IPS-NIHi7 (cell line): ENCODE measurements around the gene PLXNA1.

ENCODE experiments used
- DNase-seq: peaks from one replicate; pipeline ENCODE4 v3.0.0; 2012; ENCODE audit warnings: mixed read lengths; ENCODE audit errors: extremely low spot score

PLXNA1 gene

DNA sequence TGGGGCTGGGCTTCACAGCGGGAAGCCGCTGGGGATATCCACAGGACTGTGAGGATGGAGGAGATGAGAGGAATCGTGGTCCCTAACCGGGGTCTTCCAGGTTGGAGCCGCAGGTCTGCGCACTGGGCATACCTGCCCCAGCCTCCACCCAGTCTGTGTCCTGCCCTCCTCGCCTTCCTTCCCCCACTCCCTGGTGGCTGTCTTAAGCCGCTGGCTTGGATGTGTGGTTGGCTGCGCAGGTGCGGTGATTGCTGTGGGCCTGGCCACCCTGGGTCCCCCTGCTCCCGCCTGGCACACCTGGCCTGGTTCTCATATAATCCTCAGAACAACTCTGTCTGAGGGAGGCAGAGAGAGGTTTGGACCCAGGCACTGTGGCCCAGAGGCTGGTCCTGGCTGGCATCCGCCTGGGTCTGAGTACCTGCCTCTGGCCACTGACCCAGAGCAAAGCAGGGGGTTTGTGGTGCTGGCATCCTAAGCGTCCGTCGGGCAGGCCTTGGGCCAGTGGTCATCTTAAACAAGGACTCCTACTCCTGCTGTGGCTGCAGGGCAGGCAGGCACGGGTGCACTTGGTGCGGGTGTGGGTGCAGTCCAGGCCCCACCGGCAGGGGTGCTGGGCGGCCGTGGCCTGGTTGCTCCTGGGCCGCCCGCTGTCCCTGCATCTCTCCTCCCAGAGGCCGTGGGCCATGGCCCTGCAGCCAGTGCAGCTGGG, 18.7 kb downstream of the PLXNA1 start:
- no peak for DNase-seq

DNA sequence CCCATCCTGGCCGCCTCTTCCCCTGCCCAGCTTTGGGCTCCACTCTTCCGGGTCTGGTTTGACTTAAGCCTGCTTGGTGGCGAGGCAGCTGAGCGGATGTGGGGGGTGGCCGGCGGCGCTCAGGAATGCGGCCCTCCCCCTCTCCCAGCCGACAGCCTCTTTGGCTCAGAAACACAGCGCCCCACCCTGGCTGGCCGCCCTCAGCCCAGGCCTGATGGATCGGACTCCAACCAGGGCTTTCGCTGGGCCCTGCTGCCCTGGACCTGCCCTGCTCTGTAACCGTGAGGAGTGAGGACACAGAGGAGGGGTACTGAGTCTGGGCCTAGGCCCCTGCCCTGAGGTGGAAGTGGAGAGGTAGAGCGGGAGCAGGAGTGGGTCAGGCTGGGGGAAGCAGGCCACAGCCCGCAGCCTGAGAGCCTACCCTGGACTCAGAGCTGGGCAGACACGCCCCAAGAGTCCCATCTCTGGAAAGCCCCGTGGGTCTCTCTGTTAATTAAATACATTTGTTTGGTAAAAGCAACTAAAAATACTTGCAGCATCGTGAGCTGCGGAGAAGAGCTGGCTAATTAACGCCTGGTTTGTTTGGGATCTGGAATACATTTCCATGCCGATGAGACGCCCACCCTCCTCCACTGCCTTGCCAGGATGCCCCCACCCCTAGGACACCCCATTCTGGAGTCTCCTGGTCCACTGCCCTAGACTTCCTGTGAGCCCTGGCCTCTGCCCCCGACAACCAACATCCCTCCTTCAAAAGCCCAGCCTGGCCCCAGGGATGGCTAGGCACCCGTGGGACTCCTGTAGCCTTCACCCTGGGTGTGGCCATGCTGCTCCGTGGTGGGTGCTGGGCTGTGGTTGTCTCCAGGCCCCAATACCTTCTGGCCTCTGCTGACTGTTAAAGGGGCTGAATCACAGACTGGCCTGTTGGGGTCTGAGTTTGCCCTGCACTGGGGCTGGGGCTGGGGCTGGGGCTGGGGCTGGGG, 19.6 kb downstream of the PLXNA1 start:
- peak; percentile 99 for DNase-seq

DNA sequence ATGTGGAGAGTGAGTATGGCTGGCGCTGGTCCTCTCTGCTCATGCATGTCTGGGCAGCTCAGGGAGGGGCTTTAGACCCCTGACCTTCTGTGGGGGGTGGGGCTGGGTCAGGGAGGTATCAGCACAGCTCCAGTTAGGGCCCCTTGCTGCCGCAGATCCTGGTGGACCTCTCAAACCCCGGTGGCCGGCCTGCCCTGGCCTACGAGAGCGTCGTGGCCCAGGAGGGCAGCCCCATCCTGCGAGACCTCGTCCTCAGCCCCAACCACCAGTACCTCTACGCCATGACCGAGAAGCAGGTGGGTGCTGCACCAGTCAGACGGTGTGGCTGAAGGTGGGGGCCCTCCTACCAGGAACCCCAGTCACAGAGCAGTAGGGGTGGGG, 20.2 kb downstream of the PLXNA1 start:
- no peak for DNase-seq

GRCh38 chr3:127003601-127004280, 20.8 kb downstream of the PLXNA1 start:
- no peak for DNase-seq

DNA sequence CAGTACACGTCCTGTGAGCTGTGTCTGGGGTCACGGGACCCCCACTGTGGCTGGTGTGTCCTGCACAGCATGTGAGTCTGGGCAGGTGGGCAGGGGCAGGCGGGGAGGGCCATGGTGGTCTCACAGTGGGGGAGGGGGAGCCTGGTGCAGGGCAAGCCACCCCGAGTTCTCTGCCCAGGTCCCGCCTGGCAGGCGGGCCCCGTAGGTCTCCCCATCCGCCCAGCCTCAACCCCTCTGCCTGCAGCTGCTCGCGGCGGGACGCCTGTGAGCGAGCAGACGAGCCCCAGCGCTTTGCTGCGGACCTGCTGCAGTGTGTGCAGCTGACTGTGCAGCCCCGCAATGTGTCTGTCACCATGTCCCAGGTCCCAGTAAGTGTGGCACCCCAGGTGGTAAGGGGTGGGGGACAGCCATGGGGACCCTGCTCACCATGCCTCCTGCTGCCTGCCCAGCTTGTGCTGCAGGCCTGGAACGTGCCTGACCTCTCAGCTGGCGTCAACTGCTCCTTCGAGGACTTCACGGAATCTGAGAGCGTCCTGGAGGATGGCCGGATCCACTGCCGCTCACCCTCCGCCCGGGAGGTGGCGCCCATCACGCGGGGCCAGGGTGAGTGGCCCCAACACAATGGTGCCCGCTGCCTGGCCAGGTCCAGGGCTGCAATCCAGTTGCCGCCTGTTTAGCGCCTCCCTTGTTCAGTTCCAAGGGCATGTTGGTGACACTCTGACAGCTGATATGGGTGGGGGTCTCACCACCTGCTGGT, 21.9 kb downstream of the PLXNA1 start:
- no peak for DNase-seq

GRCh38 chr3:127005864-127006500, 23.1 kb downstream of the PLXNA1 start:
- DNase-seq = no peak

DNA sequence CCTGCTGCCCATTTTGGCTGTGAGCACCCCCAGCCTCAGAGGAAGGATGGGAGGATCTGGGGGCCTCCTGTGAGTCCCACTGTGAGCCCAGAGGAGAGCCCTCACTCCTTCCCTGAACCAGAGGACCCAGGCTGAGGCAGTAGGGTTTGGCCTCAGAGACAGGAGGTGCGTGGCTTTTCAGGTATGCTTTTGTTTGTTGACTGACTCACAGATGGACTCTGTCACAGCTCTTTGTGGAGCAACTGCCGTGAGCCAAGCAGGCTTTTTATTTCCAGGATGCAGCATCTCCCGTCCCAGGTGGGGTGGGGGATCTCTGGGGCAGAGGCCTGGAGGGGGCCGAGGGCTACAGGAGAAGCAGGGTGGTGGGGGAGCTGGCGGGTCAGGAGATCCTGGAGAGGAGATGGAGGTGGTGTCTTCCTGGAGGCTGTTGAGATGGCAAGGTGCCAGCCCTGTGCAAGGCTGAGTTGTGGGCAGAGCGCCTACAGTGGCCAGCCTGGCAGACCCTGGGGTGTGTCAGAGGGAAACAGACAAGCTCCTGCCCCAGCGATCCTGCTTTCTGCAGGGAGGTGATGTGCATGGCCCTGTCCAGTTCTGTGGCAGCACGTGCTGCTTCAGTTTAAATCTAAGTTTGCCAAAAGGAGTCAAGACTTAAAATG, 24.0 kb downstream of the PLXNA1 start:
- no peak for DNase-seq

DNA sequence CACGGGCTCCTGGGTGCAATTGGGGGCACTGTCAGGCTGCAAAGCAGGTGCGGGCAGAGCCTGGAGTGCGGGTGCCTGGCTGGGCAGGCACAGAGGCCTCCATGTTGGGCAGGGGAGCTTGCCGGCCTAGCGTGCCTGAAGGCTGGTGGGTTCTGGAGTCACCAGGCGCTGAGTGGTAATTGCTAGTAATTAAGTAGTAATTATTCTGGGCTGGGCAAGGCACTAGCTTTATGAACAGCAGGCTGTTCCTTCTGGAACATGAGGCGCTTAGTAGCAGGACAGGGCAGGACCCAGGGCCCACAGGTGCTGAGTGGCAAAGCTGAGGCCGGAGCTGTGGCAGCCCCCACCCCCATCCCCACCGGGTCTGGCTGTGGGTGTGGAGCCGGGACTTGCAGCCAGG, 25.3 kb downstream of the PLXNA1 start:
- DNase-seq = no peak

- DNase-seq = no peak
Observed at GRCh38 chr3:127009531-127009930, 26.6 kb downstream of the PLXNA1 start.

GRCh38 chr3:127011270-127011992, 28.5 kb downstream of the PLXNA1 start:
- no peak for DNase-seq

- DNase-seq = no peak
Observed at GRCh38 chr3:127012091-127012490, 29.2 kb downstream of the PLXNA1 start.

DNA sequence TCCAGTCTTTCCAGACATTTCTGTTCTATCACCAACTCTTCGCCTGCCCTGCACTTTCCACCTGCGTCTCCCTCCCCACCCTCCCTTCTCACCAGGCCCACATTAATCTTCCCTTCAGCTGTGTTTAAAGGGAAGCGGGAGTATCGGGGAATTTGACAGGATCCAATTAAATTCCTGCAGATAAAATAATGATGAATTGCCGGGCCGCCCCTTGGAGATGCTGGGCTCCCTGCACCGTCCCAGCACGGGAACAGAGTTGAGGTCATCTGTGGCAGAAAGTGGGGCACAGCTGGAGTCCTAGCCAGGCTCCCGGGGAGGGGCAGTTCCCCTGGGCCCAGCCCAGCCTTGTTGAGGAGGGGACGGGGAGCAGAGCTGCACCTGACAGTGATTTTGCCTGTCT, 30.3 kb downstream of the PLXNA1 start:
- DNase-seq = no peak

GRCh38 chr3:127013758-127014535, 31.0 kb downstream of the PLXNA1 start:
- DNase-seq = no peak

- DNase-seq = no peak
Observed at GRCh38 chr3:127014536-127015281, 31.8 kb downstream of the PLXNA1 start.

GRCh38 chr3:127015282-127016042, 32.5 kb downstream of the PLXNA1 start:
- DNase-seq = peak; percentile 36

- no peak for DNase-seq
Observed at GRCh38 chr3:127016043-127016343, 33.1 kb downstream of the PLXNA1 start.

GRCh38 chr3:127016461-127016860, 33.5 kb downstream of the PLXNA1 start:
- no peak for DNase-seq

DNA sequence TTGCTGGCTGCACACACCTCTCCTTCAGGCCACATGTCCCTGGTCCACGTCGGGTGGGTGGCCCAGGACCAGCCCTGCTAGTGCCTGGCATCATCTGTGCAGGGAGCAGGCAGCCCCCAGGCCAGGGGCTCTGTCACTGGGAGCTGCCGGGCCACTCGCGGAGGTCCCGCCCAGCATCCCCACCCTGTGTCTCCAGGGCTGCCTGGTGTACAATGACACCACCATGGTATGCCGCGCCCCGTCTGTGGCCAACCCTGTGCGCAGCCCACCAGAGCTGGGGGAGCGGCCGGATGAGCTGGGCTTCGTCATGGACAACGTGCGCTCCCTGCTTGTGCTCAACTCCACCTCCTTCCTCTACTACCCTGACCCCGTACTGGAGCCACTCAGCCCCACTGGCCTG, 34.3 kb downstream of the PLXNA1 start:
- DNase-seq = no peak
